ENCODE results near the gene DNMT3L.

Gene DNMT3L

DNA sequence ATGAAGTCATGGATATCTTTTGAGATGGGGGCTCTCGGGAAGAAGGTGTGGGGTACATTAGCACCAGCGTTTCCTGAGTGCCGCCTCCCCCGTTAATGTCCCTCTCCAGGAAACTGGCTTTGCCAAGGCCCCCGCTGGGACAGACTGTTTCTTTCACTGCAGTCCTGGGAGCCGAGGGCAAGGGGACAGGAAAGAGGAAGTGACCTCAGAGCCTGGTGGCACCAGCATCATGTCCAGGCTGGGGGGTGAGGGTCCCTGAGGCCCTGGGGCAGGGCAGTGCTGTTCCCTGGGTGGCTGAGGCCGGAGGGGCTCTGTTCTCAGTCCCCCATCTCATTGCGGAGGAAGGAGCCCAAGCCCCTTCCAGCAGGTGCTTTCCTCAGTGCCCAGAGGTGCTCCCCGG, 44.0 kb upstream of the DNMT3L start:
- TF ChIP-seq EZH2phosphoT487 (conservative IDR thresholded peaks at IDR 0.05; ENCODE audit: low read length) = no peak
- TF ChIP-seq, protein P1, sequence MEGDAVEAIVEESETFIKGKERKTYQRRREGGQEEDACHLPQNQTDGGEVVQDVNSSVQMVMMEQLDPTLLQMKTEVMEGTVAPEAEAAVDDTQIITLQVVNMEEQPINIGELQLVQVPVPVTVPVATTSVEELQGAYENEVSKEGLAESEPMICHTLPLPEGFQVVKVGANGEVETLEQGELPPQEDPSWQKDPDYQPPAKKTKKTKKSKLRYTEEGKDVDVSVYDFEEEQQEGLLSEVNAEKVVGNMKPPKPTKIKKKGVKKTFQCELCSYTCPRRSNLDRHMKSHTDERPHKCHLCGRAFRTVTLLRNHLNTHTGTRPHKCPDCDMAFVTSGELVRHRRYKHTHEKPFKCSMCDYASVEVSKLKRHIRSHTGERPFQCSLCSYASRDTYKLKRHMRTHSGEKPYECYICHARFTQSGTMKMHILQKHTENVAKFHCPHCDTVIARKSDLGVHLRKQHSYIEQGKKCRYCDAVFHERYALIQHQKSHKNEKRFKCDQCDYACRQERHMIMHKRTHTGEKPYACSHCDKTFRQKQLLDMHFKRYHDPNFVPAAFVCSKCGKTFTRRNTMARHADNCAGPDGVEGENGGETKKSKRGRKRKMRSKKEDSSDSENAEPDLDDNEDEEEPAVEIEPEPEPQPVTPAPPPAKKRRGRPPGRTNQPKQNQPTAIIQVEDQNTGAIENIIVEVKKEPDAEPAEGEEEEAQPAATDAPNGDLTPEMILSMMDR (IDR thresholded peaks at IDR 0.05; ENCODE audit: insufficient read depth, low read length, poor library complexity, severe bottlenecking) = no peak
- Histone ChIP-seq H3K9me2 (replicated peaks; ENCODE audit: insufficient read depth, low read length) (no peaks in the 10 kb centered on the region), H3K27me3 (ENCODE audit: low read length) (no peaks in the 10 kb centered on the region), H3K79me2 (ENCODE audit: insufficient read depth, low read length) (peaks cover 23% of the 10 kb centered on the region), H2AFZ (ENCODE audit: low read depth, low read length, severe bottlenecking) (no peak overlapping the region), H3K9me3 (ENCODE audit: insufficient read depth, low read length) (no peaks in the 10 kb centered on the region), H3K27ac (ENCODE audit: low read depth, low read length) (no peak overlapping the region), H3K9ac (ENCODE audit: low read length) (no peak overlapping the region), H3K4me2 (ENCODE audit: low read depth, low read length, poor library complexity, severe bottlenecking) (no peak overlapping the region), H3K4me3 (ENCODE audit: insufficient read depth, low read length, poor library complexity, severe bottlenecking) (no peak overlapping the region), H3F3A (ENCODE audit: insufficient read depth) (no peaks in the 10 kb centered on the region), H4K20me1 (ENCODE audit: low read depth, low read length) (no peaks in the 10 kb centered on the region; the same call in 1 of the 2 replicates), H3K36me3 (ENCODE audit: low read length) (no peaks in the 10 kb centered on the region)

DNA sequence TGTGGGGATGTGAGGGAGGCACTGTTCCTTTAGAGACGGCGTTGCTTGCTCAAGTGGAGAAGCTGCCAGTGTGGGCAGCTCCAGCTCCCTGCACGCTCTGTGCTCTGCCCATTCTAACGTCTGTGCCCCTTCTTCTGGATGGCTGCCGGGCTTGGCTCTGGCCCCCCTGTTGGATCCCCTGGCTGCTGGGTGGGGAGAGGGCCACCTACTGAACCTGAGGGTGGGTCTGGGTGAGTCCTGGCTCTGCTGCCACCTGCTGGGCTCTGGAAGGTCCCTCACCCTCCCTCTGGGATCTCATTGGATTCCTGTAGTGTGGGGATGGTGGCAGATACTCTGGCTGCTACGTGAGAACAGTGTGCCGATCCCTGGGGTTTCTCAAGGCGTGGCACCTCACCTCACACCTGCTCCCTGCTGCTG, 43.2 kb upstream of the DNMT3L start:
- Histone ChIP-seq H3K9me3 (ENCODE audit: insufficient read depth, low read length) (no peaks in the 10 kb centered on the region), H3K27me3 (ENCODE audit: low read length) (no peaks in the 10 kb centered on the region), H3K27ac (ENCODE audit: low read depth, low read length) (no peak overlapping the region), H2AFZ (ENCODE audit: low read depth, low read length, severe bottlenecking) (no peak overlapping the region), H4K20me1 (ENCODE audit: low read depth, low read length) (no peaks in the 10 kb centered on the region; the same call in 1 of the 2 replicates), H3K79me2 (ENCODE audit: insufficient read depth, low read length) (peaks cover 27% of the 10 kb centered on the region), H3K36me3 (ENCODE audit: low read length) (no peaks in the 10 kb centered on the region), H3K4me2 (ENCODE audit: low read depth, low read length, poor library complexity, severe bottlenecking) (no peak overlapping the region), H3F3A (ENCODE audit: insufficient read depth) (no peaks in the 10 kb centered on the region), H3K9me2 (replicated peaks; ENCODE audit: insufficient read depth, low read length) (no peaks in the 10 kb centered on the region), H3K9ac (ENCODE audit: low read length) (no peak overlapping the region), H3K4me3 (ENCODE audit: insufficient read depth, low read length, poor library complexity, severe bottlenecking) (no peak overlapping the region)
- TF ChIP-seq, protein P1 (IDR thresholded peaks at IDR 0.05; ENCODE audit: insufficient read depth, low read length, poor library complexity, severe bottlenecking) = peak; percentile 64
- no peak for TF ChIP-seq EZH2phosphoT487 (conservative IDR thresholded peaks at IDR 0.05; ENCODE audit: low read length)

DNA sequence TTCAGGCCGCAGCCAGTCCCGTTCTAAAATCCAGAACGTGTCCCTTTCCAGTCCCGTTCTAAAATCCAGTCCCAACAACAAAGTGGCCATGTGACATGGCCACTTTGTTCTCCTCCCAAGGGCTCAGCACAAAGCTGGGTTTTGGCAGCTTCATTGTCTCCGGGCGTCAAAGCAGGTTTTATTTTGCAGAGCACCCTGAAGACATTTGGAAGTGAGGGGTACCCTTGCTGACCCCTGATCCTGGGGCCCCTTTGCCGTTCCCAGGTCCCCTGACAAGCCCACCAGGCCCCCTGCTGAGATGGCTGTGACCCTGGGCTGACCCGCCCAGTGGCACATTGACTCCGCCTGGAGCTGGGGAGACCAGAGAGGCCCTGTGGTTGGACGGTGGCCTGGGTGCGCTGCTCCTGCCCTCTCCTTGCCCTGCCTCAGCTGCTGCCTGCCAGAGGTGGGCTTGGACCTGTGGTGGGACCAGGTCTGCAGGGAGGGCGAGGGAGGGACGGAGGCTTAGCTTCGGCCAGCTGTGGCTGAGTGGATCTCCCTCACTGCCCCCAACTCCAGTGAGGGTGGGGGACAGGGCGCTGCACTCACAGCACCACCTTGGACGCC, 42.4 kb upstream of the DNMT3L start:
- H3K27ac ChIP-seq (ENCODE audit: low read depth, low read length) = no peak overlapping the region
- H4K20me1 ChIP-seq (ENCODE audit: low read depth, low read length) = no peaks in the 10 kb centered on the region; the same call in 1 of the 2 replicates
- peaks cover 27% of the 10 kb centered on the region for H3K79me2 ChIP-seq (ENCODE audit: insufficient read depth, low read length)
- TF ChIP-seq EZH2phosphoT487 (conservative IDR thresholded peaks at IDR 0.05; ENCODE audit: low read length) = no peak
- TF ChIP-seq, protein P1 (IDR thresholded peaks at IDR 0.05; ENCODE audit: insufficient read depth, low read length, poor library complexity, severe bottlenecking) = no peak
- H3K9ac ChIP-seq (ENCODE audit: low read length) = no peak overlapping the region
- no peaks in the 10 kb centered on the region for H3K9me2 ChIP-seq (replicated peaks; ENCODE audit: insufficient read depth, low read length)
- no peaks in the 10 kb centered on the region for H3K27me3 ChIP-seq (ENCODE audit: low read length)
- H3K36me3 ChIP-seq (ENCODE audit: low read length) = no peaks in the 10 kb centered on the region
- no peak overlapping the region for H3K4me3 ChIP-seq (ENCODE audit: insufficient read depth, low read length, poor library complexity, severe bottlenecking)
- H2AFZ ChIP-seq (ENCODE audit: low read depth, low read length, severe bottlenecking) = no peak overlapping the region
- H3K4me2 ChIP-seq (ENCODE audit: low read depth, low read length, poor library complexity, severe bottlenecking) = no peak overlapping the region
- peaks cover 5% of the 10 kb centered on the region for H3F3A ChIP-seq (ENCODE audit: insufficient read depth)
- H3K9me3 ChIP-seq (ENCODE audit: insufficient read depth, low read length) = no peaks in the 10 kb centered on the region

Data from SU-DHL-6 (cell line).